HG02938 (cell line): ENCODE measurements around the gene TTLL12.

ENCODE experiments used
- ATAC-seq: cut with Tn5 transposase; IDR thresholded peaks from one replicate; pipeline ENCODE4 v1.9.1; 2021; ENCODE audit warnings: mild to moderate bottlenecking, moderate library complexity; ENCODE audit not compliant: unreplicated experiment

TTLL12 gene

GRCh38 chr22:43200555-43200954 is 13.6 kb upstream of the TTLL12 start:
- ATAC-seq, result no peak

- no peak for ATAC-seq
Observed at GRCh38 chr22:43200031-43200430, 13.1 kb upstream of the TTLL12 start.

DNA sequence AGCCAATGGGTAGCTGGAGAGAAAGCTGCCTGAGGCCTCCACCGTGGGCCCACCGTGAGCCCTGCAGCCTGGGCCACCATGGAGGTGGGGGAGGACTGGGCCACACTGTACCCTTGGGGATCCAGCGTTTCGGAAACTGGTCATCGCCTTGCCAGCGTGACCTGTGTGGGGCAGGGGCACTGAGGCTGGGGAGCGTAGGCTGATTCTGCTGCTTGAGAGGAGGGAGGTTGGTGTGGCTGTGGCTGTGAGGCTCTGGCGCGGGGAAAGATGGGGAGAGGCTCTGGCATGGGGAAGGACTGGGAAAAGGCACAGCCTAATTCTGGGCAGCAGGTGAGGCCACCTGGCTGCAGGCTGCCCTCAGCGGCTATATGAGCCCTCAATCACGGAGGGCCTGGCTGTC is 12.6 kb upstream of the TTLL12 start:
- ATAC-seq, result no peak

DNA sequence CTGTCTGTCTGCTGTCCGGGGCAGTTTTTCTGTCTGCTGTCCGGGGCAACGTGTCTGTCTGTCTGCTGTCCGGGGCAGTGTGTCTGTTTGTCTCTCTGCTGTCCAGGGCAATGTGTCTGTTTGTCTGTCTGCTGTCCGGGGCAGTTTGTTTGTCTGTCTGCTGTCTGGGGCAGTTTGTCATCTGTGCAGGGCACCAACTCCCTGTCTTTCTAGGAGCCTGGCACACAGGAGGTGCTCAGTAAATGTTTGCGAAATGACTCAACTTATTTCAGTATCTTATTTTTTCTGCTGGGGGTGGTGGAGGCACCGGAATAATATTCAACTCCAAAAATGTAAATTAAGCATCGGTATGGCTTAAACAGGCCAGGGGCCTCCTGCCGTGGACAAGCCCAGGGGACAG is 12.0 kb upstream of the TTLL12 start:
- ATAC-seq, result no peak

- ATAC-seq, result no peak
Observed at GRCh38 chr22:43198126-43198525, 11.2 kb upstream of the TTLL12 start.

DNA sequence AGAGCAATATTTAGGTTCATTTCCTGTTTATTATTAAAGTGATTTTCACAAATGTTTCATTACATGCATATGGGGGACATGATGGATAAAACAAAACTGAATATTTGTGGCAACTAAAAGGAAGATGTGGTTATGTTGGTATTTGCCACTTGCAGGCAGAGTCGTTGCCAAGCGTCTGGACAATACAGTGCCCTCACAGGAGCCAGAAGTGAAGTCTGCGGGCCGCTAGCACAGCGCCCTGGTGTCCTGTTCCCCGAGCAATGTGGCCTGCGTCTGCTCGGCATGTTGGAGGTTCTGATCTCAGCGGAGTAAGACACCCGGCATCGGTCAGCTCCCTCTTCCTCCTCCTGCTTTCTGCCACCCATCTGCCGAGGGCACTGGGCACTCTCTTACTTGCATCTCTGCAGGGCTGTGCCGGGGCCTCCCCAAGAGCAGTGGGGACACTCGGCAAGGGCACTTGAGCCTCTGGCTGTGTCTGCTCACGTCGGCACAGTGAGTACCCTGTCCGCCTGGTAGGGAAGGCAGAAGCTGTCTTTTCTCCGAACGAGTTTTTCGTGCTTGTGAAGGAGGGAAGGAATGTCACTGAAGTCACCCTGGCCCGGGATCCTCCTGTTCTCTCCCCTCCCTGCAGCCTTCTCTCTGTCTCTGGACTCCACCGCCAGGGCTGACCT is 10.5 kb upstream of the TTLL12 start:
- ATAC-seq, result no peak

DNA sequence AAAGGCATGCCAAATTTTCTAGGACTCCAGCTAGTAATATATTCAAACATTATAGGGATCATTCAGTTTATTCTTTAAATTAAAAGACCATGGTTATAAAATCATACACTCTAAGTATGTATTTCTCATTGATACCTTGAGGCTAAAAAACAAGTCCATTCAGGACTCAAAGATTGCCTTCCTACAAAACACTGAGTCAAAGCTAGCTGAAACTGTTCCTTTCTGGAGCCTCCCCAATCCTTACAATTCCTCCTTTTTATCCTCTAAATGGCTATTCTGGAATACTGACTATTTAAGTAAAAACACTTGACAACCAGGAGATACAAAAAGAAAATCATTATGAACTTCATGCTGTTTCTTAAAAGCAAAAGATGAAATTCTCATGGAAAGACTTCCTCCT is 4.9 kb upstream of the TTLL12 start:
- no peak for ATAC-seq

- ATAC-seq, result no peak
Observed at GRCh38 chr22:43188829-43189545, 2.1 kb upstream of the TTLL12 start.

DNA sequence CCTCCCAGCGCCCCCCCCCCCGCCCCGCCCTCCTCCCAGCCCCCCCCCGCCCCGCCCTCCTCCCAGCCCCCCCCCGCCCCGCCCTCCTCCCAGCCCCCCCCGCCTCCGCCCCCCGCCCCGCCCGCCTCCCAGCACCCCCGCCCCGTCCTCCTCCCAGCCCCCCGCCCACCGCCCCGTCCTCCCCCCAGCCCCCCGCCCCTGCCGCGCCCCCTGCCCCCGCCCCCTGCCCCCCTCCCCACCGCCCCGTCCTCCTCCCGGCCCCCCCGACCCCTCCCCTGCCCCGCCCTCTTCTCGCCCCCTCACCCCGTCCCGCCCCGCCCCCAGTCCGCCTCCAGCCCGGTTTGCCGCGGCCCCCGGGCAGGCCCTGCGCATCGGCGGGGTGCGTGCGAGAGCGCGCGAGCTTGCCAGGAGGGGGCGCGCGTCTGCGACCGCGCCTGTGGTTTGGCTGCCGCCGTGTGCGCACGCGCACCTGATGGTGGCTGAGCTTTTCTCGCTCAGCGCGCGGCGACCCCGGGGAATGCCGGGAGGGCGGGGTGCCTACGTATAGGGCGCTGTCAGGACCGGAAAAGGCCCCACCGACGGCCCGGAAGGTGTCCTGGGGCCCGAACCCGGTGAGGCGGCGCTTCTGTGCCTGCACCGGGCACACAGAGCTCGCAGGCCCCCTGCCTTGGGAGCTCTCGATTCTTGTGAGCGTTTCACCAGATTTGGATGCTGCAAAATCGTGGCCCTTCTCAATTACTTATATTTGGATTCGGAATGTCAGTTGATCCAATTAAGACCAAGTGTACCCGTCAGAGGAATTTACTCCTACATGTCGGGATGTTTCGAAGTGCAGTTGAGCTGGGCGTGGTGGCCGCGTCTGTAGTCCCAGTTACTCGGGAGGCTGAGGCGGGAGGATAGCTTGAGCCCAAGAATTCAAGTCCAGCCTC is 501 bp upstream of the TTLL12 start:
- ATAC-seq, result peak; percentile 74

GRCh38 chr22:43185860-43186261 is 1.1 kb downstream of the TTLL12 start:
- no peak for ATAC-seq

DNA sequence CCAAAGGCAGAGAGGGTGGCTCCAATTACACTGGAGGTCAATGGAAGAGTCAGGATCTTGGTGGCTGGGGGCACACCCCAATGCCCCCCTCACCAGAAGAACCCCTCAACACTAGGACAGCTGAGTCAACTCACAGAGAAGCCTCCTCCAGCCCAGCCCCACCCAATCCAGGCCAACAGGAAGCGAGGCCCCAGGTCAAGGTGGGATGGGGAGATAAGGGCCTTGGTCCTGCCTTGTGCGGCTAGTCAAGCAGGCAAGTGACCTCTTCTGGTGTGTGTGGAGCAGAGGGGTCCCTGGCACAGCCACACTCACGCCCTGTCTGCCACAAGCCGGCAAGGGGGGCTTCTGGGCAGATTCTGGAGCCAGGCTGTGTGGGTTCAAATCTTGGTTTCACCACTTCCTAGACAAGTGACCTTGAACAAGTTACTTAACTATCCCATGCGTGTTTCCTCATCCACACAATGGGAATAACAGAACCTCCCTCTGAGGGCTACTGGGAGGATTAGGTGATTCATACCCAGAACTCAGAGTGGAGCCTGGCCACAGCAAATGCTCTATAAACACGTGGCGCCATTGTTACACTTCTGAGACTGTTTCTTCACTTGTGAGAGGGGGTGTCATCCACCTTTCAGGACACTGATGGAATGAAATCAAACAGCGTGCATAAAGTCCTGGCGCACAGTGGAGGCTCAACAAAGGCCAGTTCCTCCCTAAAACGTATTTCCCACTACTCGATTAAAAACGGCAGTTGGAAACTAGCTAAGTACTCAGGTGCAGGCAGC is 3.2 kb downstream of the TTLL12 start:
- ATAC-seq, result no peak

- ATAC-seq, result no peak
Observed at GRCh38 chr22:43182726-43183125, 4.2 kb downstream of the TTLL12 start.

DNA sequence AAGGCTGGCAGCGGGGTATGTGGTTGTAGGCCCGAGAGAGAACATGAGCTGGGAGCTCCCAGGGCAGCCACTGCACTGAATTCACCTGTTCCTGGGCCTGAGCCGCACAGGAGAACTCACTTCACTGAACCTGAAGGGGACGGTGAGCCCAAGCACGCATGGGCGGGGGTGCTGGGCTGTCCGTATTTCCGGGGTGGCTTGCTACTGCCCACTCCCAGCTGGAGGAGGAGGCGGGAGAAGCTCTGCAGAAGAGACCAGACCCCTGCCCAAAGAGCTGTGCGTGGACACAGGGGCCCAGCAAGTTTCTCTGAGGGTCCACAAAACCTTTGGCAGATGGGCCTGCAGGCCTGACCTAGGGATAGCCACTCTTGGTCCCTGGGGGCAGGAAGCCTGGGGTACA is 4.8 kb downstream of the TTLL12 start:
- ATAC-seq, result no peak

GRCh38 chr22:43181321-43182076 is 5.4 kb downstream of the TTLL12 start:
- ATAC-seq, result no peak

DNA sequence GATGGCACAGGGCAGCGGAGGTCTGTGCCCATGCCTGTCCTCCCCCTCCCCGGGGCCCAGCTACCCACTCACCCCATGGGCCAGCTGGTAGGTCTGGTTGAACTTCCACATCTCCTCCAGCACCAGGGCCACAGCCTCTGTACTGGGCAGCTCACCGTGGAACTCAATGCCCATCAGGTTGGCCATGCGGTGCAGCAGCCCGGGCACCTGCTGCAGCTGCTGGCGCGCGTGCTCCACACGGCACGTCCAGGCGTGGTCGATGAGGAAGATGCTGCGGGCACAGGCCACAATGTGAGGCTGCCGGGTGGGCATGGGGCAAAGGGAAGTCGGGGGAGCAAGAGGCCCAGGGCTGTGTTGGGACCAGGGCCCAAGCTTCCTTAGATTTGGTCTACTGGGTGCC is 6.3 kb downstream of the TTLL12 start:
- no peak for ATAC-seq

DNA sequence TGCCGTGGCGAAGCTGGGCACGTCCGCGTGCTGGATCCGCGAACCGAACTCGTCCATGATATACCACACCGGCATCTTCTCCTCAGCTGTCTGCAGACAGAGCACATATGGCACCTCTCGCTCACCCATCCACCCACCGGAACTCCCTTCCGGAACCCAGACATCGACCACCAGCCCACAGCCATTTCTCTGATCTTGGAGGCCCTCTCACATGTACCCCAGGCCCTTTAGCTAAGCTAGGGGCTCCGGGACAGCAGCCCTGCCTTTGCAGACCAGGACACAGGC is 7.1 kb downstream of the TTLL12 start:
- ATAC-seq, result no peak

GRCh38 chr22:43179146-43179910 is 7.6 kb downstream of the TTLL12 start:
- ATAC-seq, result no peak

DNA sequence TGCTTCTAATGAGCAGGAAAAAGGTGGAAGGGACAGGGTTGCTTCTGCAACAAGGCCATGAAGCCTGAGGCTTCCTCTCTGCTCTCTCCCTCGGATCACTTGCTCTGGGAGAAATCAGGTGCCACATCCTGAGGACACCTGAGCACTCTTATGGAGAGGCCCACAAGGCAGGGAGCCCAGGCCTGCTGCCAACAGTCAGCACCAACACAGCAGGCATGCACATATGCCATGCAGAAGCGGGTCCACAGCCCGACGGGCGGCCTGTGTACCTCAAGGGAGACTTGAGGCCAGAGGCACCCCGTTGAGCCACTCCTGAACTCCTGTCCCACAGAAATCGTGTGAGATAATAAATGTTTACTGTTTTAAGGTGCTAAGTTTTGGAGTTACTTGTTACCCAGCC is 9.5 kb downstream of the TTLL12 start:
- no peak for ATAC-seq

DNA sequence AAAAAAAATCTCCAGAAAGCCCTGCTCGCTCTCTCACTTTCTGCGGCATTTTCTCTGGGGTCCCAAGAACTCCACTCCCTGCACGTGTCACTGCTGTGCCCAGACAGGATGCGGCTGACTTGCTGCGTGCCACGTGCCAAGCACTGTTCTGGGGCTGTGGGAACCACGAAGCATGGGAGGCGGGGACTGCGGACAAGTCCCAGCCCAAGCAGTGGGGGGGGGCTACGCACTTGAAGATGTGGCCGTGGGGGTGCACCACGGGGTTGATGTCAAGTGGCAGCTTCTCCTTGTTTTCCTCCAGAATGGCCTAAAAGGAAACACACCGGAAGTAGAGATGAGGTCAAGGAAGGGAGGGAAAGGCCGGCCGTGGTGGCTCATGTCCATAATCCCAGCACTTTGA is 10.8 kb downstream of the TTLL12 start:
- ATAC-seq, result no peak
